Measurements from ENCODE around the gene TXNIP.

The TXNIP gene

GRCh38 chr1:145961425-145962156 lies 34.8 kb downstream of the TXNIP start:
- no peak for DNase-seq

GRCh38 chr1:145961109-145961424 lies 35.3 kb downstream of the TXNIP start:
- DNase-seq: no peak

GRCh38 chr1:145960468-145961108 lies 35.8 kb downstream of the TXNIP start:
- peak; percentile 30 to 32 for DNase-seq

- DNase-seq: no peak
Measured at GRCh38 chr1:145959957-145960467, 36.4 kb downstream of the TXNIP start.

- DNase-seq: no peak
Measured at GRCh38 chr1:145959333-145959732, 37.0 kb downstream of the TXNIP start.

- DNase-seq: no peak
Measured at GRCh38 chr1:145958734-145959133, 37.6 kb downstream of the TXNIP start.

- DNase-seq: peak; percentile 94 to 95
Measured at GRCh38 chr1:145957443-145958319, 38.7 kb downstream of the TXNIP start, which contains the start of gene LIX1L. Gene LIX1L (minus strand): TSS chr1:145958017. CDS start chr1:145957927, 90 bp downstream.

- no peak for DNase-seq
Measured at GRCh38 chr1:145956781-145957442, 39.5 kb downstream of the TXNIP start.

GRCh38 chr1:145956361-145956760 lies 40.0 kb downstream of the TXNIP start:
- DNase-seq: no peak

- DNase-seq: no peak
Measured at GRCh38 chr1:145955436-145955835, 40.9 kb downstream of the TXNIP start.

- no peak for DNase-seq
Measured at GRCh38 chr1:145953861-145954260, 42.5 kb downstream of the TXNIP start.

GRCh38 chr1:145952903-145953302 lies 43.5 kb downstream of the TXNIP start:
- no peak for DNase-seq

- DNase-seq: no peak
Measured at GRCh38 chr1:145951526-145951925, 44.9 kb downstream of the TXNIP start.

GRCh38 chr1:145949219-145949618 lies 47.2 kb downstream of the TXNIP start:
- DNase-seq: no peak

- no peak for DNase-seq
Measured at GRCh38 chr1:145947551-145947950, 48.8 kb downstream of the TXNIP start.

GRCh38 chr1:145946477-145946986 lies 49.8 kb downstream of the TXNIP start:
- DNase-seq: no peak

- no peak for DNase-seq
Measured at GRCh38 chr1:145944532-145944931, 51.8 kb downstream of the TXNIP start.

GRCh38 chr1:145942871-145943270 lies 53.5 kb downstream of the TXNIP start:
- DNase-seq: no peak
